ENCODE measurements around the gene NMD3. TPM values are rescaled to one million over a fixed set of nuclear protein-coding genes. Genes with fewer than 3 reads are reported as not detected.
"Not testable (repeated sequence)": the region's sequence is repeated elsewhere in the genome, so short reads cannot be mapped to it uniquely, and the experiment has no call there.

NMD3 gene
- polyA plus RNA-seq, 3 donors from 2014 or later: 38.1 to 48.7 (median 41.0) TPM

DNA sequence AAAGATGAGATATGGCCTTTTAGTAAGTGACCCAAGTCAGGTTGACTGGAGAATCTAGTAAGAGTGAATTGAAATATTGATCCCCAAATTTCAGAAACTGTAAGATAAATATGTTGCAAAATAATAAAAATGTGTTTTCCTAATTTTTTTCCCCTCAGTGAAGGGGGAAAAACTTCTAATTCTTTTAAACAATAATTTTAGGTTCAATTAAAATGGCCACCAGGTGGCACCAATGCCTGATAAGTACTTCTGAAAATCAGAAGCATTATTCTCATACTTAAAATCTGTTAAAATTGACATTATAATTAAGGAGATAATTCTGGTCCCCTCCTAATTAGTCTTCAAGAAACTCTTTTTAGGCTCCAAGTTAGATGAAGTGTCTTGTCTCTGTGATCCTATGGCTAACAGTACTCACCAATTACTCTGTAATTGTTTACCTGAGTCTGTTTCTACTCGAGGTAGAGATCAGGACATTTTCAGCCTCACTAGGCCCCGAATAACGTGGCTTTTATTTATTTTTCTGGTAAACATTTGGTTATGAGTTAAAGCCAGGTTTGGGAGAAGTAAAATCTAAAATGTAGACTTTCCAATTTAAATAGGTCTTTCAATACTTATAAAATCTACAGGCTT lies 52.6 kb downstream of the NMD3 start:
- H3K36me3 Mint-ChIP-seq: peaks cover 29 to 39% (median 38%) of the 10 kb centered on the region in 3 donors
- H3K27ac Mint-ChIP-seq: no peak overlapping the region
- DNase-seq: peak; percentile 34 to 41 (median 39)
- H3K4me3 Mint-ChIP-seq: no peak overlapping the region
- peaks cover 2 to 4% (median 2%) of the 10 kb centered on the region in 3 donors for H3K27me3 Mint-ChIP-seq (ENCODE audit: low read depth in 3 of 3)
- H3K9me3 Mint-ChIP-seq: peaks cover 3 to 24% (median 10%) of the 10 kb centered on the region in 6 donors
- peaks cover 0 to 25% of the 10 kb centered on the region in 2 donors for H3K4me1 Mint-ChIP-seq

GRCh38 chr3:161274691-161275298 lies 53.7 kb downstream of the NMD3 start:
- peaks cover 29 to 45% (median 41%) of the 10 kb centered on the region in 3 donors for H3K36me3 Mint-ChIP-seq
- peak; percentile 36 to 50 (median 41) for DNase-seq
- H3K9me3 Mint-ChIP-seq: peaks cover 9 to 35% (median 20%) of the 10 kb centered on the region in 6 donors
- H3K4me3 Mint-ChIP-seq: no peak overlapping the region
- no peak overlapping the region for H3K27ac Mint-ChIP-seq
- peaks cover 3 to 5% (median 5%) of the 10 kb centered on the region in 3 donors for H3K27me3 Mint-ChIP-seq (ENCODE audit: low read depth in 3 of 3)
- peaks cover 0 to 25% of the 10 kb centered on the region in 2 donors for H3K4me1 Mint-ChIP-seq

GRCh38 chr3:161275919-161276318 lies 54.8 kb downstream of the NMD3 start:
- H3K4me1 Mint-ChIP-seq: peaks cover 0 to 25% of the 10 kb centered on the region in 2 donors
- peaks cover 27 to 46% (median 39%) of the 10 kb centered on the region in 3 donors for H3K36me3 Mint-ChIP-seq
- no peak overlapping the region for H3K27ac Mint-ChIP-seq
- peaks cover 9 to 38% (median 23%) of the 10 kb centered on the region in 6 donors for H3K9me3 Mint-ChIP-seq
- DNase-seq: no peak
- no peak overlapping the region for H3K4me3 Mint-ChIP-seq
- peaks cover 3 to 6% (median 5%) of the 10 kb centered on the region in 3 donors for H3K27me3 Mint-ChIP-seq (ENCODE audit: low read depth in 3 of 3)

- not testable (repeated sequence) for DNase-seq; H3K27me3 Mint-ChIP-seq (ENCODE audit: low read depth in 3 of 3); H3K27ac Mint-ChIP-seq; H3K4me1 Mint-ChIP-seq; H3K4me3 Mint-ChIP-seq
- H3K36me3 Mint-ChIP-seq: peaks cover 5 to 23% (median 18%) of the 10 kb centered on the region in 3 donors
- H3K9me3 Mint-ChIP-seq: peaks cover 14 to 28% (median 24%) of the 10 kb centered on the region in 6 donors
Measured at GRCh38 chr3:161282387-161282786, 61.3 kb downstream of the NMD3 start.

- Mint-ChIP-seq H3K9me3 (peaks cover 3 to 13% (median 7%) of the 10 kb centered on the region in 6 donors), H3K4me3 (no peak overlapping the region), H3K4me1 (no peaks in the 10 kb centered on the region), H3K27ac (no peak overlapping the region), H3K27me3 (ENCODE audit: low read depth in 3 of 3) (peaks cover 0 to 5% (median 2%) of the 10 kb centered on the region in 3 donors), H3K36me3 (peaks cover 0 to 9% (median 7%) of the 10 kb centered on the region in 3 donors)
- DNase-seq: no peak
Measured at GRCh38 chr3:161284989-161285388, 63.9 kb downstream of the NMD3 start.

- Mint-ChIP-seq H3K36me3 (peaks cover 0 to 7% (median 6%) of the 10 kb centered on the region in 3 donors), H3K9me3 (peaks cover 0 to 4% (median 0%) of the 10 kb centered on the region in 6 donors), H3K27ac (no peak overlapping the region), H3K4me1 (no peaks in the 10 kb centered on the region), H3K4me3 (no peak overlapping the region), H3K27me3 (ENCODE audit: low read depth in 3 of 3) (peaks cover under 1 to 5% (median 1%) of the 10 kb centered on the region in 3 donors)
- no peak for DNase-seq
Measured at GRCh38 chr3:161289174-161289573, 68.1 kb downstream of the NMD3 start.

GRCh38 chr3:161291191-161291901 lies 70.2 kb downstream of the NMD3 start:
- Mint-ChIP-seq H3K27me3 (ENCODE audit: low read depth in 3 of 3) (peaks cover 1 to 4% (median 3%) of the 10 kb centered on the region in 3 donors), H3K27ac (no peak overlapping the region), H3K4me1 (no peaks in the 10 kb centered on the region), H3K36me3 (peaks cover 0 to 7% (median 3%) of the 10 kb centered on the region in 3 donors), H3K4me3 (no peak overlapping the region), H3K9me3 (peaks cover 0 to 4% (median under 1%) of the 10 kb centered on the region in 6 donors)
- no peak for DNase-seq

- Mint-ChIP-seq H3K9me3 (peaks cover 12 to 21% (median 18%) of the 10 kb centered on the region in 6 donors), H3K4me1 (no peaks in the 10 kb centered on the region), H3K27me3 (ENCODE audit: low read depth in 3 of 3) (peaks cover 1 to 9% (median 8%) of the 10 kb centered on the region in 3 donors), H3K36me3 (peaks cover 11 to 18% (median 15%) of the 10 kb centered on the region in 3 donors), H3K27ac (no peak overlapping the region), H3K4me3 (no peak overlapping the region)
- DNase-seq: no peak
Measured at GRCh38 chr3:161293381-161293780, 72.3 kb downstream of the NMD3 start.

DNA sequence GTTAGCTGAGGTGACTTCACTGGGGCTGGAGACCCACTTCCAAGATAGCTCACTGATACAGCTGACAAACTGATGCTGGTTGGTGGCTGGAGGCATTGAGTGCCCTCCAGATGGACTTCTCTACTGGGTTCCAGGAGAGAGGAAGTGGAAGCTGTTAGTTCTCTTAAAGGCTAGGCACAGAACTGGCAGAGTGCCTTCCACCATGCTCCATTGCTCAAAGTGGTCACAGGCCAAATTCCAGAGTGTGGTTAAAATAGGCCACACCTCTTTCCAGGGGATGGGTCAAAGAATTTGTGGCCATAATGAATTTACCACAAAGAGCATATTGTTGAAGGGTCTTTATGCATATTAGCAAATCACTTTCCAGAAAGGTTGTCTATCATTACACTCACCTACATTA lies 74.2 kb downstream of the NMD3 start:
- Mint-ChIP-seq H3K27me3 (ENCODE audit: low read depth in 3 of 3) (peaks cover 4 to 11% (median 8%) of the 10 kb centered on the region in 3 donors), H3K9me3 (peaks cover 22 to 35% (median 28%) of the 10 kb centered on the region in 6 donors), H3K36me3 (peaks cover 18 to 28% (median 20%) of the 10 kb centered on the region in 3 donors), H3K27ac (no peak overlapping the region), H3K4me3 (no peak overlapping the region), H3K4me1 (no peaks in the 10 kb centered on the region)
- no peak for DNase-seq

DNA sequence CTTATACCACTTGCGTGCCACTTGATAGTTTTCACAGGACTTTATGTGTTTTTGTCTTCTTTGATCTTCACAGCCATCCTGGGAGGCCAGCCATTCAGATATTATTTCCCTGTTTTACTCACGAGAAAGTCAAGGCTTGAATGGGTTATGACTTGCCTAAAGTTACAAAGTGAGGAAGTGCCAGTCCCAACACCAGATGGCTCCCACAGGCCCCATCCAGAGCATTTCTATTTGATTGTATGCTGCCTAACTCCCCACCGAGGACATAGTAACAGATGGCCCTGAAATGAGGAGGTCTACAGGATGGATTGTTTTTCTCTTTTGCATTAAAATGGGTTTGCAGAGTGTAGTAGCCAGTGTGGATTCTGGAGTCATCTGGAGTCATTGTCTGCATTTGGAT lies 75.7 kb downstream of the NMD3 start:
- H3K36me3 Mint-ChIP-seq: peaks cover 18 to 28% (median 22%) of the 10 kb centered on the region in 3 donors

More for the DNA sequence above, 75.7 kb downstream of the NMD3 start:
- Mint-ChIP-seq H3K9me3 (peaks cover 24 to 41% (median 32%) of the 10 kb centered on the region in 6 donors), H3K27ac (no peak overlapping the region), H3K4me1 (no peaks in the 10 kb centered on the region), H3K27me3 (ENCODE audit: low read depth in 3 of 3) (peaks cover 6 to 11% (median 8%) of the 10 kb centered on the region in 3 donors), H3K4me3 (no peak overlapping the region)
- DNase-seq: no peak

Other genes starting within 250 kb of the NMD3 start
- gene B3GALNT1, start 116.0 kb upstream of the NMD3 start, polyA plus RNA-seq: 1 to 10 TPM; 2.3 to 8.4 (median 6.2) TPM
- 100 to 1,000 TPM in 1 of 3 donors, 10 to 100 TPM in 2; 57.5 to 153 (median 70.0) TPM for gene SPTSSB, start 150.2 kb downstream of the NMD3 start, polyA plus RNA-seq

All from immature natural killer cell (primary cell).